NCI-H82 treated with DMSO at 0.1 percent for 48 hours (cell line): ENCODE data around the gene ZACN.

ENCODE experiments used
- DNase-seq: peaks from one replicate; lab custom pipeline; 2025; ENCODE audit not compliant: unreplicated experiment; lab: John Stamatoyannopoulos, UW

ZACN gene

DNA sequence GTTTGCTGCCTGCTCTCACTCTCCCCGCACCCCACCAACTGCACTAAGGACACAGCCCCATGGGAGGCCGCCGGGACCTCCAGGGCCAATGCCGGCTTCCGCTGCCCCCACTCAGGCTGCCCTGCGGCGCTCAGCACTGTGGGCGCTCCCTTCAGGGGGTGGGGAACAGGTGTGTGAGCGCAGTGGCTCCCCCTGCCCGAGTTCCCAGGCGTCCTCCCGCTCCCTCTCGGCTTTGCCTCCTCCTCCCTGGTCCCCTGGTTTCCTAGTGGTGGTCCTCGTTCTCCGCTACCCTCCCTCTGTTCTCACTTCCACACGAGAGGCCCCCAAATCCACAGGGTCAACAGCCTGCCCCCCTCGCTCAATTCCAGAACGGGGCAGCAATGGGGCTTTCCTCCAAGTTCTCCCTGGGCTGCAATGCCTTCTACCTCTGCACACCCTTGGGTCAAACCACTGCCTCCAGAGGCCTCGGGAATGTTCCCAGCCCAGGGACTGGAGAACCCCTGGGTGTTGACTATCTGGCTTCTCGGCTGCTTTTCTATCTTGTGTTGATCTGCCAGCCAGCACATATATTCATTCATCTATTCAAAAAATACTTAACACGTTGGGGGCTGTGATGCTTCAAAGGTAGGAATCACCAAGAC, 52.2 kb downstream of the ZACN start:
- DNase-seq, result no peak

DNA sequence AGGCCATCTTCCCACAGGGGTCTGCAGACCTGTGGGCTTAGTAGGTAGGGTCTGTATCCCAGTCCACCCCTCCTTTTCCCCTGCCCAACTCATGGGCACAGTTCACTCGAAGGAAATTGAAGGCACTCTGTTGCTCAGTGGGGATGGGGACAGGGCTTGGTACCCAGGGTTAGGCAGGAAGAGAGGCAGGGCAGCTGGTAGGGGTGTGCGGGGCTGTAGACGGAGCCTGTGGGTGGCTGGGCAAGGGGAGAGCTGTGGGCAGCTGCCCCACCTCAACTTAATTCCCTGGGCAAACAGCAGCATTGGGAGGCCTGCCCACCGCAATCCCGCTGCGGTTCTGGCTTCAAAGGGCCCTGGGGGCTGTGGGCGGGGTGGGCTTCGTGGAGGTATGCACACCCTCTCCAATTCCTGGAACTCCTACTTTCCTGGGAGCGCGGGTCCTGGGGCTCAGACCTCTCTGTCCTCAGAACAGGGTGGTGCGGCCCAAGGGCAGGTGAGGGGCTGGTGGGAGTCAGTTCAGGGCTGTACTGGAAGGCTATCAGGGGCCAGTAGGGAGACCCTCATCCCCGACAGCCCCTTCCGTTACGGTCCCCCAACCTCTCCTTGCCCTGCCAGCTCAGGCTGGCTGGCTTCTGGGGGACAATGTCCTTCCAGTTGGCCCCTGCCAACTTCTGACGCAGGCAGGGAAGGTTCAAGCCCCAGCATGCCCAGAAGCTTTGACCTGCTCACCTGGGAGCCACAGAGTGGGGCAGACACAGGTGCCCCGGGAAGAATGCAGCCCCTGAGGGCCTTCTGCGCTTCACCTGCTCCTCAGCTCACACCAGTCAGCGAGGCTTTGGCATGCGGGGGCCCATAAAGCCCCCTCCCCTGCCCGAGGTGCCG, 53.0 kb downstream of the ZACN start:
- DNase-seq, result no peak
